ENCODE results near the gene VPS72. TPM values are rescaled to one million over a fixed set of nuclear protein-coding genes. Genes with fewer than 3 reads are reported as not detected.
"Not testable (repeated sequence)": the region's sequence is repeated elsewhere in the genome, so short reads cannot be mapped to it uniquely, and the experiment has no call there.

The VPS72 gene
- polyA plus RNA-seq, 4 donors = 63.7 to 74.7 (median 69.3) TPM

DNA sequence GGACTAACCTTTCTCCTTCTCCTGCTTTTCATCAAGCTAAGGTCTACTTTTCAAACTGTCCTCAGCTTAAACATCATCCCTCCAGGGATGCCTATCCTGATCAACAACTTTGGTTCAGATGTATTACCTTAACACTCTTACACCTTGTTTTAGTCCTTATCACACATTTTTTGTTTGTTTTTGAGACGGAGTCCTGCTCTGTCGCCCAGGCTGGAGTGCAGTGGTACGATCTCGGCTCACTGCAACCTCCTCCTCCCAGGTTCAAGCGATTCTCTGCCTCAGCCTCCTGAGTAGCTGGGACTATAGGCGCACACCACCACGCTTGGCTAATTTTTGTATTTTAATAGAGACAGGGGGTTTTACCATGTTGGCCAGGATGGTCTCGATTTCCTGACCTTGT is 1.3 kb downstream of the VPS72 start:
- not testable (repeated sequence) for DNase-seq (ENCODE audit: low read depth in 4 of 4, low spot score in 3 of 4)

DNA sequence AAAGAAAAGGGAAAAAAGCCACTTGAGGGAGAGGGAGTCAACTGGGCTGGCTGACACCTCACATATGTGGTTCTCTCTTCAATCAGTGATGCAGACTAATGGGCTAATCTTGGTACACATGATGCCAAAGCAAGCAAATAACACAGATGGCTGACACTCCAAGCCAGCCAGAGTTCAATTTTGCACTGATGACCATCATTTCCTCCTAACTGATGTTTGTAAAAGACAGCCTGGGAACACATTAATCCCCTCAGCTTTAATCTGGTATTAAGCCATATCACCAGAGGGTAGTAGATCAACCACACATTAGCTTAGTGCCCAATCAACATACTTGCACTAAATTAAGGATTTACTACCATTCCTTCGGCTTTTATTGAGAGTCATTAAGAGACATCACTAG is 2.8 kb downstream of the VPS72 start:
- no peak for DNase-seq (ENCODE audit: low read depth in 4 of 4, low spot score in 3 of 4)

DNA sequence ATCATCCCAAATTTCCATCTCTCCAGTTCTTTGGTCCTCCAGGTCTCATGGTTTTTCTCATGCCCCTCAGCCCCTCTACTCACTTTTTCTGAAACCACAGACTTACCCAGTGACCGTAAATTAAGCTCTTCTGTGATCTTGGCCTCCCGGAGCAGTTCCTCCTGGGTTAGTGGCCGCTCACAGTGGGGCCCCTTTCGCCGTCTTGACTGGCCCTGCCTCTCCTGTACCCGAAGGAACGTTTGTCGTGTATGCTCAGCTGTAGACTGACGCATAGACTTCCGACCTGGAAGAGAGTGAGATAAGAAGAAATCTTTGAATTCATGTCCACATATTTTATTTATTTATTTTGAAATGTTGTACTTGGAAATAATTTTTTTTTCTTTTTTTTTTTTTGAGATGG is 5.8 kb downstream of the VPS72 start:
- no peak for DNase-seq (ENCODE audit: low read depth in 4 of 4, low spot score in 3 of 4)

- no peak for DNase-seq (ENCODE audit: low read depth in 4 of 4, low spot score in 3 of 4)
These were observed 13.4 kb downstream of the VPS72 start for GRCh38 chr1:151176514-151177045.

DNA sequence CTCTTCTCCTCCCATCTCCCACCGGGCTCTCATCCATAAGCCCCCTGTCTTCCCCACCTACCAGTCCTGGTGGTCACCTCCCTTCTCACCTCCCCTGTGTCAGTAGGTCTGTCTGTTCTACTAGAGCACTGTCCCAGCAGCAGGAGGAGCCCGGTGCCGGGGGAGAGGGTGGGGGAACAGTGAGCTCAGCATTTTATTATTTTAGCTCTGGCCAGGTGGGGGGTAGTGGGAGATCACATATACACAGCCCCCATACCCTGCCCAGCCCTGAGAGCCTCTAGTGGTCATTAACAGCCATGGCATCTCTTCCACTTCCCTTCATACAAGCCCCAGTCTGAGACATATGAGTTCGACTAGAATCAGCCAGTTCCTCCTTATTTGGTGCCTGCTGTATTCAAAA is 14.1 kb downstream of the VPS72 start, which contains the start of gene TMOD4:
Gene TMOD4, minus strand, starts transcription at position 119 of the 400 bp plus-strand sequence. CDS start 1,106 bp downstream, outside the sequence.
- no peak for DNase-seq (ENCODE audit: low read depth in 4 of 4, low spot score in 3 of 4)

DNA sequence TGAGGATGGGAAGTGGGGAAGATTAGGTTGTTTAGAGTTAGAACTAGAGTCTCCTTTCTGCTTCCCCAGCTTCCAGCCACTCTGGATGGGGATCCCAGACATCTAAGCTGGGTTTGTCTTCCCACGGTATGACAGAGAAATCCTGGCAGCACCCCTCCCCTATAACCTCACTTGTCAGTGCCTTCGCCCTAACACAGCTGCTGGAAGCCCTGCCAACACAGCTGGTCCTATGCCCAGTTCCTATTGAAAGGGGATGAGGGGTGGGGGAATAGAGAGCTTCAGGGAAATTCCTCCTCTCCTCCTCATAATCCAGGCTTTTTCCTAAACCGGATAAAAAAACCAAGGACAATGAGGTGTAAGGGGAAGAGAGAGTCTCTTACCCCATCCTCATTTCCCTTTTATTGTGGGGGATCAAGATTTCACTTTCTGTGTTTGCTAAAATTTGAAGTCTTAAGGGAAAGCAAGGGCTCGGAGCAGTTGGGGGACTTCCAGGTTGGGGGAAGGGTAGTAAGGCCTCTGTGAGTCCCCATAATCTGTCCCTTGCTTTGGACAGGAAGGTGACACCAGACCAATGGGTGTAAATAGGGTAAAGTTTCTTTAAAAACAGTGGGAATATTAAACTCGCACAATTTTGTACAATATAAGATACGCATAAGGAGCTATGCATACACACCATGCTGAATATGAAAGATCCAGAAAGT is 14.8 kb downstream of the VPS72 start:
- DNase-seq (ENCODE audit: low read depth in 4 of 4, low spot score in 3 of 4) = no peak

DNA sequence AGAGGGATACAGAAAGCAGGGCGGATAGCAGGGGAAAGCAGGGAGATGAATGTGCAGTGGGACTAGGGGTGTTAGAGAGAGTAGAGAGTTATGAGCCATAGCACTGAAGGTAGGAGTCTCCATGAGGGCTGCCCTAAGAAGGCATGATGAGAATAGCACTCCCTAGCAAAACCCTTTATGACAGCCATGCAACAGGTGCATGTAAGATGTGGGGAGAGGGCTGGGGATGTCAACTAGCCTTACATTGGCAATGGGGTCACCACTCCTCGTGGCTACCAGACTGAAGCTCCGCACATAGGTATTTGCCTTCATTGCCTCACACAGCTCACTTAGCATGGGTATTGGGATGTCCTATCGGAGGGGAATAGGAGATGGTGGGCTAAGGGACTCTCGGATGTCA is 18.8 kb downstream of the VPS72 start:
- no peak for DNase-seq (ENCODE audit: low read depth in 4 of 4, low spot score in 3 of 4)

GRCh38 chr1:151167116-151167515 is 22.9 kb downstream of the VPS72 start:
- no peak for DNase-seq (ENCODE audit: low read depth in 4 of 4, low spot score in 3 of 4)

DNA sequence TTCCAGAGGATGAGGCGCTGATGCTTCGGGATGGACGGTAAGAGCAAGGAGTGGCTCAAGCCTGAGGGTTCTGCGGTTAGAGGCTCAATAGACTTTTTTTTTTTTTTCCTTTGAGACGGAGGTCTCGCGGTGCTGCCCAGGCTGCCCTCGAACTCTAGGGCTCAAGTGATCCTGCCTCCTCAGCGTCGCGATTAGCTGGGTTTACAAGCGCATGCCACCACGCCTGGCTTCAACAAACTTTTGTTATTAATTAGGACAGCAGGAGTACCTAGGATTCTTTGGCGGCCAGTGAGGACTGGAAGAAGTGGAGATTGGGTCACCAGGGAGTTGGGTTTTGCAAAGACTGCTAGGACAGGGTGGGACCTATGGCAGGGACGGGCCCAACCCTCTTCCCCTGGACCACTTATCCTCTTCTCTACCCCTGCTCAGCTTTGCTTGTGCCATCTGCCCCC is 23.5 kb downstream of the VPS72 start:
- DNase-seq (ENCODE audit: low read depth in 4 of 4, low spot score in 3 of 4) = no peak

DNA sequence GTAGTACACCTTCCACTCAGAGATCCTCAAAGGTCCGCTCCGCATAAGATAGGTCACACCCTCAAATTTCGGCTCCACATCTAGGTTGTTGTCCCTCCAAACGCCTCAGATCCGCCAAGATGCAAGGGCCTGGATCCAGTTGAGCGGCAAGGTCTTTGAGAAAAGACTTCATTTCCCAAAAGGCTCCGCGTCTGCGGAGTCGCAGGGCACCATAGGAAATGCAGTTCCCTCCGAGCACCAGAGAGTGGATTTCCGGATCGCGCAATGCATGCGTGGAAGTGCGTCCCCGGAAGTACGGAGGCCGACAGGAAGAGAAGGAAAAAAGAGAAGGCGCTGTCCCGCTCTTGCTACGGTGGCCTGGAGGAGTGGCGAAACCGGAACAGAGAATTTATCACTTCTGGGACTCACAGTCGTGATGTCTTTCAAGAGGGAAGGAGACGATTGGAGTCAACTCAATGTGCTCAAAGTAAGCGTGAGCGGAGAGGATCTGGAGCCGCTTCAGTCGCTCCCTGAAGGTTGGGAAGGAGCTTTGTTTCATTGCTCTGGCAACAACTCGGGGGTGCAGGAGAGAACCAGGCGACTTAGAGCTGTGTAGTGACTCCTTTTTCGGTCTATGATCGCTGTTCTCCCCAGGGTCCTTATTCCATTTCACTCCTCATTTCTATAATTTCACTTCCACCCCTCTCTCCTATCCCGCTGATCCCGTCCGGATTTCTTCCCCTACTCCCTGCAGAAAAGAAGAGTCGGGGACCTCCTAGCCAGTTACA is 24.1 kb downstream of the VPS72 start, which contains the start of the genes LYSMD1 and SCNM1:
Gene LYSMD1, minus strand, starts transcription at position 165 of the 767 bp plus-strand sequence. CDS start 644 bp downstream, outside the sequence.
Gene SCNM1, plus strand, starts transcription at position 407 of the 767 bp plus-strand sequence. Its CDS starts 9 bp downstream, at position 416.
- DNase-seq (ENCODE audit: low read depth in 4 of 4, low spot score in 3 of 4) = peak; percentile 96 to 99 (median 98)

- no peak for DNase-seq (ENCODE audit: low read depth in 4 of 4, low spot score in 3 of 4)
These were observed 24.7 kb downstream of the VPS72 start for GRCh38 chr1:151165281-151165737.

GRCh38 chr1:151164732-151165280 is 25.2 kb downstream of the VPS72 start:
- no peak for DNase-seq (ENCODE audit: low read depth in 4 of 4, low spot score in 3 of 4)

- DNase-seq (ENCODE audit: low read depth in 4 of 4, low spot score in 3 of 4) = no peak
These were observed 30.6 kb downstream of the VPS72 start for GRCh38 chr1:151159373-151159772.

DNA sequence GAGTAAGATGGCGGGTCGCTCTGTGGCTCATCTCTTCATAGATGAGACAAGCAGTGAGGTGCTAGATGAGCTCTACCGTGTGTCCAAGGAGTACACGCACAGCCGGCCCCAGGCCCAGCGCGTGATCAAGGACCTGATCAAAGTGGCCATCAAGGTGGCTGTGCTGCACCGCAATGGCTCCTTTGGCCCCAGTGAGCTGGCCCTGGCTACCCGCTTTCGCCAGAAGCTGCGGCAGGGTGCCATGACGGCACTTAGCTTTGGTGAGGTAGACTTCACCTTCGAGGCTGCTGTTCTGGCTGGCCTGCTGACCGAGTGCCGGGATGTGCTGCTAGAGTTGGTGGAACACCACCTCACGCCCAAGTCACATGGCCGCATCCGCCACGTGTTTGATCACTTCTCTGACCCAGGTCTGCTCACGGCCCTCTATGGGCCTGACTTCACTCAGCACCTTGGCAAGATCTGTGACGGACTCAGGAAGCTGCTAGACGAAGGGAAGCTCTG is 31.2 kb downstream of the VPS72 start:
- no peak for DNase-seq (ENCODE audit: low read depth in 4 of 4, low spot score in 3 of 4)

DNA sequence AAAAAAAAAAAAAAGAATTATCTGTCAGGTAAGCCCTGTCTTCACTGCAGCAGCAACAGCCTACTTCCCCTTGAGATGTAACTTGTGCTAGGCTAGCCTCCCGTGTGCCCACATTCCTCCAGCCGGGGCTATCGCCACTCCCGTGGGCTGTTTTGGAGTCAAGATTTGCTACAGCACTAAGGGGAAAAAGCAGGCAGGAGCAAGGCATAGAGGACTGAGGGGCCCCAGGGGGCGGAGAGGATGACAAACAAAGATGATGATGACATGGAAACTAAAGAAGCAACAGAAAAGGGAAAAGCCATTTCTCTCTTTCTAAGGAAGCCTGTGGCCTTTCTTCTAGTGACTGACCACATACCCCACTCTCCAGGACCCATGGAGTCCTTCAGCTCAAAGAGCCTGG is 31.7 kb downstream of the VPS72 start:
- no peak for DNase-seq (ENCODE audit: low read depth in 4 of 4, low spot score in 3 of 4)

GRCh38 chr1:151157067-151157531 is 32.9 kb downstream of the VPS72 start:
- DNase-seq (ENCODE audit: low read depth in 4 of 4, low spot score in 3 of 4) = no peak

GRCh38 chr1:151156515-151156819 is 33.5 kb downstream of the VPS72 start, which contains the start of gene TNFAIP8L2:
TNFAIP8L2 (plus strand) TSS chr1:151156649; CDS start chr1:151158698, 2,049 bp downstream.
- DNase-seq (ENCODE audit: low read depth in 4 of 4, low spot score in 3 of 4) = no peak

- DNase-seq (ENCODE audit: low read depth in 4 of 4, low spot score in 3 of 4) = no peak
These were observed 42.3 kb downstream of the VPS72 start for GRCh38 chr1:151147665-151148064.

- no peak for DNase-seq (ENCODE audit: low read depth in 4 of 4, low spot score in 3 of 4)
These were observed 42.9 kb downstream of the VPS72 start for GRCh38 chr1:151147132-151147503.

GRCh38 chr1:151146412-151147131 is 43.4 kb downstream of the VPS72 start, which contains the start of gene SEMA6C:
SEMA6C (minus strand) TSS chr1:151146631; CDS start chr1:151142621, 4,010 bp downstream.
- DNase-seq (ENCODE audit: low read depth in 4 of 4, low spot score in 3 of 4) = peak; percentile 80 to 89 (median 84)

Measured in right renal pelvis (tissue), 4 donors.